Heart left ventricle (tissue), 13 donors: ENCODE results near the gene ZNF544.

Experiments
- POLR2A ChIP-seq, 2 donors: fragments of 450-650 bp; IDR thresholded peaks; one replicate each; pipeline ENCODE4 v1.6.1; 2017; ENCODE audit warnings: antibody characterized with exemption in 2 of 2, mild to moderate bottlenecking in 2 of 2, moderate library complexity in 2 of 2
- TF ChIP-seq, protein P1 (sequence below), 12 donors: fragments of 200-600 bp; sonication (generic) in 4 of 12; IDR thresholded peaks; one replicate each; pipeline versions ENCODE4 v1.5.0 to v1.8.0; 2018 to 2022; ENCODE audit warnings: antibody characterized with exemption in 12 of 12, mild to moderate bottlenecking in 5 of 12
- donor health status: ischemic (EF 13 %, LVEDD 7.1; RV severe dilation, severe dysfunction).
- donor health status: DM: no; HTN: yes; CAD: no.
- donor health status: DM: no; HTN: no; CAD: no.
- donor health status: ischemic (EF 25% LVEDD 6.9; RV normal size, moderate dysfunction).
- donor health status: ischemic (EF 25% LVEDD 5.7; RV mildly dilated, moderate dysfunction).
- donor health status: ischemic (EF 35%, LVEDD 5.7; RV mildly dilated, moderate dysfunction).
- donor health status: nonischemic (EF 11% LVEDD 7.7; RV severe dilation, severe dysfunction).
- donor health status: DM: yes; HTN: yes; CAD: no.
- donor health status: PGD.
- donor health status: ischemic (EF 29% LVEDD 5.4; RV normal size, mild dysfunction).
- donor health status: nonischemic (EF 23%, LVEDD 6.1; RV moderate dilation, normal function).

DNA sequence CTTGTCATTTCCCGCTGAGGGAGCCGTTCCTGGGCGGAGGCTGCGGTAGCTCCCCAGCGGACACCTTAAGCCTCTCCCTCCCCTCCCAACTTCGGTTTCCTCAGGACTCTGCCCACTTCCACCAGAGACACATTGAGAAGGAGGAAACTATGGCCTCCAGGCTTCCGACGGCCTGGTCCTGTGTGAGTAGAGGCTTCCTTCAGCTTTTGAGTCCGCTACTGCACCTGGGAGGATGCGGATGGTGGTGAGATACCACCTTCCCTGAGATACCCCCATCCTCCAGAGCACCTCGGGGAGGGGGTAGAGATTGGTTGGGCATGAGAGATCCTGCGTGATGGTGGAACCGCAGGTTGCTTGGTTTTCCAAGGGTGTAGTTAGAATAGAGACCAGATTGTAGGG, 44.9 kb upstream of the ZNF544 start:
- TF ChIP-seq, protein P1, sequence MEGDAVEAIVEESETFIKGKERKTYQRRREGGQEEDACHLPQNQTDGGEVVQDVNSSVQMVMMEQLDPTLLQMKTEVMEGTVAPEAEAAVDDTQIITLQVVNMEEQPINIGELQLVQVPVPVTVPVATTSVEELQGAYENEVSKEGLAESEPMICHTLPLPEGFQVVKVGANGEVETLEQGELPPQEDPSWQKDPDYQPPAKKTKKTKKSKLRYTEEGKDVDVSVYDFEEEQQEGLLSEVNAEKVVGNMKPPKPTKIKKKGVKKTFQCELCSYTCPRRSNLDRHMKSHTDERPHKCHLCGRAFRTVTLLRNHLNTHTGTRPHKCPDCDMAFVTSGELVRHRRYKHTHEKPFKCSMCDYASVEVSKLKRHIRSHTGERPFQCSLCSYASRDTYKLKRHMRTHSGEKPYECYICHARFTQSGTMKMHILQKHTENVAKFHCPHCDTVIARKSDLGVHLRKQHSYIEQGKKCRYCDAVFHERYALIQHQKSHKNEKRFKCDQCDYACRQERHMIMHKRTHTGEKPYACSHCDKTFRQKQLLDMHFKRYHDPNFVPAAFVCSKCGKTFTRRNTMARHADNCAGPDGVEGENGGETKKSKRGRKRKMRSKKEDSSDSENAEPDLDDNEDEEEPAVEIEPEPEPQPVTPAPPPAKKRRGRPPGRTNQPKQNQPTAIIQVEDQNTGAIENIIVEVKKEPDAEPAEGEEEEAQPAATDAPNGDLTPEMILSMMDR (IDR thresholded peaks at IDR 0.05), result no peak
- no peak for TF ChIP-seq POLR2A (IDR thresholded peaks at IDR 0.05)
